ENCODE measurements around the gene ABL2.

ABL2 gene

DNA sequence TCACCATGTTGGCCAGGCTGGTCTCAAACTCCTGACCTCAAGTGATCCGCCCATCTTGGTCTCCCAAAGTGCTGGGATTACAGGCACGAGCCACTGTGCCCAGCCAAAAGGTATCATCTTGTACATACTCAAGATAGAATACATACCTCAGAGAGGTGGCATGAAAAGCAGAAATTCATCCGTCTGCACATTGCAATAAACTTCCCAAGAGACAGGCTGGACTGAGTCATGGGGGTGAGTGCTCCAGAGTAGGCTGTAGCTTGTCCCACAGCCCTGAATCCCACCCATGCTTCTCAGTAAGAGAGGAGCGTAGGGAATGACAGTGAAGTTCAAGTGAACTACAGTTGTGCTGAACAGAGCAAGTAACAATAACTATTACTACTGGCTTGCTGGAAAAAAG lies 127.9 kb downstream of the ABL2 start:
- H3K4me1 ChIP-seq = no peaks in the 10 kb centered on the region
- H3K4me2 ChIP-seq (ENCODE audit: low read length) = no peak overlapping the region
- no peak overlapping the region for H3K9ac ChIP-seq
- H3K9me3 ChIP-seq (ENCODE audit: control insufficient read depth, low read length) = no peaks in the 10 kb centered on the region
- TF ChIP-seq, protein P1, sequence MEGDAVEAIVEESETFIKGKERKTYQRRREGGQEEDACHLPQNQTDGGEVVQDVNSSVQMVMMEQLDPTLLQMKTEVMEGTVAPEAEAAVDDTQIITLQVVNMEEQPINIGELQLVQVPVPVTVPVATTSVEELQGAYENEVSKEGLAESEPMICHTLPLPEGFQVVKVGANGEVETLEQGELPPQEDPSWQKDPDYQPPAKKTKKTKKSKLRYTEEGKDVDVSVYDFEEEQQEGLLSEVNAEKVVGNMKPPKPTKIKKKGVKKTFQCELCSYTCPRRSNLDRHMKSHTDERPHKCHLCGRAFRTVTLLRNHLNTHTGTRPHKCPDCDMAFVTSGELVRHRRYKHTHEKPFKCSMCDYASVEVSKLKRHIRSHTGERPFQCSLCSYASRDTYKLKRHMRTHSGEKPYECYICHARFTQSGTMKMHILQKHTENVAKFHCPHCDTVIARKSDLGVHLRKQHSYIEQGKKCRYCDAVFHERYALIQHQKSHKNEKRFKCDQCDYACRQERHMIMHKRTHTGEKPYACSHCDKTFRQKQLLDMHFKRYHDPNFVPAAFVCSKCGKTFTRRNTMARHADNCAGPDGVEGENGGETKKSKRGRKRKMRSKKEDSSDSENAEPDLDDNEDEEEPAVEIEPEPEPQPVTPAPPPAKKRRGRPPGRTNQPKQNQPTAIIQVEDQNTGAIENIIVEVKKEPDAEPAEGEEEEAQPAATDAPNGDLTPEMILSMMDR (IDR thresholded peaks at IDR 0.05) = no peak
- no peak overlapping the region for H3K4me3 ChIP-seq (ENCODE audit: low read depth, low read length)
- H2AFZ ChIP-seq = no peak overlapping the region
- H3K27me3 ChIP-seq (ENCODE audit: control insufficient read depth, insufficient read depth, low read length) = no peaks in the 10 kb centered on the region
- H3K79me2 ChIP-seq = no peaks in the 10 kb centered on the region
- no peak overlapping the region for H3K27ac ChIP-seq
- no peaks in the 10 kb centered on the region for H3K36me3 ChIP-seq (ENCODE audit: control insufficient read depth, insufficient read depth, low read length)

DNA sequence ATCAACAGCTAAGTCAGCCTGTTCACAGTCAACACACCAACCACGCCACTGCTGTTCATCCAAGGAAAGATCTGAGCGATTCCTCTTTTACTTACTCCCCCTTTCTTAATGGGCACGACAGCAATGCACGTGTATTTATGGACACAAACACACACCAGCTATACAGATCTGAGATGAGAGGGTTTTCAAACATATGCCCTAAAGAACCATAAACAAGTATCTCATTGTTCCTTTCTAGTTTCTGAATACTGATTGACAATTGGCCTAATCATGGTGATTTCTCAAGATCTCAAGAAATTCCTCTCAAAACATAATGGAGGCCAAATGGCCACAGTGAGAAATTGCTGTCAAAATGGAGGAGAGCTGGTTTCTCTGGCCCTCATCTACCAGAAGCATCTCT lies 129.6 kb downstream of the ABL2 start:
- no peak overlapping the region for H3K27ac ChIP-seq
- no peaks in the 10 kb centered on the region for H3K9me3 ChIP-seq (ENCODE audit: control insufficient read depth, low read length)
- no peaks in the 10 kb centered on the region for H3K4me1 ChIP-seq
- no peaks in the 10 kb centered on the region for H3K79me2 ChIP-seq
- H2AFZ ChIP-seq = no peak overlapping the region
- no peaks in the 10 kb centered on the region for H3K36me3 ChIP-seq (ENCODE audit: control insufficient read depth, insufficient read depth, low read length)
- no peaks in the 10 kb centered on the region for H3K27me3 ChIP-seq (ENCODE audit: control insufficient read depth, insufficient read depth, low read length)
- no peak overlapping the region for H3K9ac ChIP-seq
- H3K4me2 ChIP-seq (ENCODE audit: low read length) = no peak overlapping the region
- TF ChIP-seq, protein P1 (IDR thresholded peaks at IDR 0.05) = no peak
- H3K4me3 ChIP-seq (ENCODE audit: low read depth, low read length) = no peak overlapping the region

DNA sequence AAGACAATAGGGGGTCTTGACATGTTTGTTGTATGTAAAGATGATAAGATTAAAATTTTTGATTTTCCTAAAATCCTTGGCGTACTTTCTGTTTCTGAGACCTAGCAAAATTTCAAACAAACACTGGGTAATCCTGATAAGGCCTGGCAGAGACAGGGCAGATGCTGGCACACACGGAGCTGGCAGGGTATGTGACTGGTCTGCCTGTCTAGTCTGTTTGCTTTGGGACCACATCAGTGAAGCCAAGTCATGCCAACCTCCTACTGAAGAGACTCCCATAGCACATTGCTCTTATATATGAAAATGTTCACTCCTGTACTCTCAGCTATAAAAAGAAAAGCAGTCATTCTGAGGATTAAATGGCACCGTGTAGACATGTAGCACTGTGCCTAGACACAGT lies 133.6 kb downstream of the ABL2 start:
- Histone ChIP-seq H2AFZ (no peak overlapping the region), H3K9ac (no peak overlapping the region), H3K79me2 (no peaks in the 10 kb centered on the region), H3K36me3 (ENCODE audit: control insufficient read depth, insufficient read depth, low read length) (no peaks in the 10 kb centered on the region), H3K4me2 (ENCODE audit: low read length) (no peak overlapping the region), H3K4me1 (no peaks in the 10 kb centered on the region), H3K27ac (no peak overlapping the region), H3K4me3 (ENCODE audit: low read depth, low read length) (no peak overlapping the region), H3K27me3 (ENCODE audit: control insufficient read depth, insufficient read depth, low read length) (no peaks in the 10 kb centered on the region), H3K9me3 (ENCODE audit: control insufficient read depth, low read length) (no peaks in the 10 kb centered on the region)
- TF ChIP-seq, protein P1 (IDR thresholded peaks at IDR 0.05) = no peak

DNA sequence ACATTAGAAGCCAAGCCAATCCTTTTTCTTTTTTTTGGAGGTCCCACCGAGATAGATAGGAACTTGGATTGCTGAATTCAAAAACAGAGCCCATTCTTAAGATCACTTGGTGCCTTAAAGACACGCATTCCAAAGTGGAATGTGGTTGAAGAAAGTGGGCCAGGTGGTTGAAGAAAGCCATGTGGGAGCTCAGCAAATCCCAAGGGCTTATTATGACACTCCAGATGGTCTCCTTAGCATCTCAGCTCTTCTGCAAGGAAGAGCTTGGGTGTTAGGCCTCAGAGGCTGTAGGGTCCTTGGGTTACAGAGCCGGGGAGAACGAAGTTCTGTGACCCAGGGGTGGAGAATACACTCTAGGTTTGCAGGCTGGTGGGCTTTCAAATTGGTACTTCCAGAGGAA lies 134.1 kb downstream of the ABL2 start:
- Histone ChIP-seq H3K4me2 (ENCODE audit: low read length) (no peak overlapping the region), H3K79me2 (no peaks in the 10 kb centered on the region), H2AFZ (no peak overlapping the region), H3K9me3 (ENCODE audit: control insufficient read depth, low read length) (no peaks in the 10 kb centered on the region), H3K36me3 (ENCODE audit: control insufficient read depth, insufficient read depth, low read length) (no peaks in the 10 kb centered on the region), H3K4me1 (no peaks in the 10 kb centered on the region), H3K27ac (no peak overlapping the region), H3K4me3 (ENCODE audit: low read depth, low read length) (no peak overlapping the region), H3K27me3 (ENCODE audit: control insufficient read depth, insufficient read depth, low read length) (no peaks in the 10 kb centered on the region), H3K9ac (no peak overlapping the region)
- TF ChIP-seq, protein P1 (IDR thresholded peaks at IDR 0.05) = no peak

DNA sequence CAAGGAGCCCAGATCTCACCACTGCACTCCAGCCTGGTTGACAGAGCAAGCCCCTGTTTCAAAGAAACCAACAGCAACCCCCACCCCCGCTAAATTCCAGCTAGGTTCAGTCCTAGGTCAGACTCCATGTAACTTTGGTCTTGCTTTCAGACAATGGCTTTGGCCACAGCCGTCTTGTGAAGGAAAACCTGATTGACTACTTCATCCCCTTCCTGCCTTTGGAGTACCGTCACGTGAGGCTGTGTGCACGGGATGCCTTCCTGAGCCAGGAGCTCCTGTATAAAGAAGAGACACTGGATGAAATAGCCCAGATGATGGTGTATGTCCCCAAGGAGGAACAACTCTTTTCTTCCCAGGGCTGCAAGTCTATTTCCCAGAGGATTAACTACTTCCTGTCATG lies 134.7 kb downstream of the ABL2 start:
- H3K4me1 ChIP-seq = no peaks in the 10 kb centered on the region
- no peaks in the 10 kb centered on the region for H3K27me3 ChIP-seq (ENCODE audit: control insufficient read depth, insufficient read depth, low read length)
- H3K27ac ChIP-seq = no peak overlapping the region
- H3K9me3 ChIP-seq (ENCODE audit: control insufficient read depth, low read length) = no peaks in the 10 kb centered on the region
- H3K79me2 ChIP-seq = no peaks in the 10 kb centered on the region
- TF ChIP-seq, protein P1 (IDR thresholded peaks at IDR 0.05) = no peak
- H2AFZ ChIP-seq = no peak overlapping the region
- H3K36me3 ChIP-seq (ENCODE audit: control insufficient read depth, insufficient read depth, low read length) = no peaks in the 10 kb centered on the region
- H3K4me3 ChIP-seq (ENCODE audit: low read depth, low read length) = no peak overlapping the region
- H3K9ac ChIP-seq = no peak overlapping the region
- H3K4me2 ChIP-seq (ENCODE audit: low read length) = no peak overlapping the region

Data from parathyroid adenoma (tissue), 2 donors.